HG03571 (cell line): ENCODE measurements around the gene ABCA13.

Experiments
- ATAC-seq: cut with Tn5 transposase; IDR thresholded peaks from one replicate; pipeline ENCODE4 v1.9.1; 2021; ENCODE audit not compliant: unreplicated experiment

ABCA13 gene

DNA sequence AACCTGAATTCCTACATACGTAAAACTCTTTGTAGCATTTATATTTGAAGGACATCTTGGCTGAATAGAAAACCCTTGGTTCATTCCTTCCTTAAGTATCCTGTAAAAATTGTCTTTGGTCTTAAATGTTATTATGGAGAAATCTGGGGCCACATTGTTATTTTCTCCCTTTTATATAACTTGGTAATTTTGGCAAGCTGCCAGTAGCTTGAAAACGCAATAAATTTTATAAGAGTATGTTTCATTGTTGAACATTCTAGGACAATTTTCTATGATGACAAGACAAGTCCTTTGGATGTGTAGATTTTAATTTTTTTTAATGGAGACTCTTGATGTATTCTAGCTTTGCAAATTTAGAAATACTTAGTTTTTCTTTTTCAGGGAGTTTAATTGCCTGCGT is 191.9 kb downstream of the ABCA13 start:
- ATAC-seq: no peak

GRCh38 chr7:48365010-48365409 is 193.8 kb downstream of the ABCA13 start:
- ATAC-seq: no peak

- ATAC-seq: no peak
Measured at GRCh38 chr7:48366096-48366495, 194.8 kb downstream of the ABCA13 start.

DNA sequence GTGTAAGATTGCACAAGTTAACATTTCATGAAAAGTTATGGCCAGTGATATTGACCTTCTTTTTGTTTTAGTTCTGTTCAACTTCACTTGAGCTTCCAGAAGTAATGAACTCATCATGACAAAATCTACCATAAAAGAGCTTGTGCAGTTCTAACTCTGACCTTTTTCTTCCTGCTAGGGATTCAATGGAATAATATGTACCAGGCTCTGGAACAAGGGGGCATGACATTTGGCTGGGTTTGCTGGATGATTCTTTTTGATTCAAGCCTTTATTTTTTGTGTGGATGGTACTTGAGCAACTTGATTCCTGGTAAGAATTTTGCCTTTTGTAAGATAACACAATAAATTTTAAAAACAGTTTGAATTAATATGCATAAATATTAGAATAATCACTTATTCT is 205.0 kb downstream of the ABCA13 start:
- ATAC-seq: no peak

- ATAC-seq: no peak
Measured at GRCh38 chr7:48380921-48381320, 209.7 kb downstream of the ABCA13 start.

GRCh38 chr7:48381571-48381970 is 210.3 kb downstream of the ABCA13 start:
- ATAC-seq: no peak

- ATAC-seq: no peak
Measured at GRCh38 chr7:48384180-48384752, 213.0 kb downstream of the ABCA13 start.

GRCh38 chr7:48387932-48388331 is 216.7 kb downstream of the ABCA13 start:
- no peak for ATAC-seq

- ATAC-seq: no peak
Measured at GRCh38 chr7:48388911-48389310, 217.7 kb downstream of the ABCA13 start.

- ATAC-seq: no peak
Measured at GRCh38 chr7:48389977-48390376, 218.7 kb downstream of the ABCA13 start.

DNA sequence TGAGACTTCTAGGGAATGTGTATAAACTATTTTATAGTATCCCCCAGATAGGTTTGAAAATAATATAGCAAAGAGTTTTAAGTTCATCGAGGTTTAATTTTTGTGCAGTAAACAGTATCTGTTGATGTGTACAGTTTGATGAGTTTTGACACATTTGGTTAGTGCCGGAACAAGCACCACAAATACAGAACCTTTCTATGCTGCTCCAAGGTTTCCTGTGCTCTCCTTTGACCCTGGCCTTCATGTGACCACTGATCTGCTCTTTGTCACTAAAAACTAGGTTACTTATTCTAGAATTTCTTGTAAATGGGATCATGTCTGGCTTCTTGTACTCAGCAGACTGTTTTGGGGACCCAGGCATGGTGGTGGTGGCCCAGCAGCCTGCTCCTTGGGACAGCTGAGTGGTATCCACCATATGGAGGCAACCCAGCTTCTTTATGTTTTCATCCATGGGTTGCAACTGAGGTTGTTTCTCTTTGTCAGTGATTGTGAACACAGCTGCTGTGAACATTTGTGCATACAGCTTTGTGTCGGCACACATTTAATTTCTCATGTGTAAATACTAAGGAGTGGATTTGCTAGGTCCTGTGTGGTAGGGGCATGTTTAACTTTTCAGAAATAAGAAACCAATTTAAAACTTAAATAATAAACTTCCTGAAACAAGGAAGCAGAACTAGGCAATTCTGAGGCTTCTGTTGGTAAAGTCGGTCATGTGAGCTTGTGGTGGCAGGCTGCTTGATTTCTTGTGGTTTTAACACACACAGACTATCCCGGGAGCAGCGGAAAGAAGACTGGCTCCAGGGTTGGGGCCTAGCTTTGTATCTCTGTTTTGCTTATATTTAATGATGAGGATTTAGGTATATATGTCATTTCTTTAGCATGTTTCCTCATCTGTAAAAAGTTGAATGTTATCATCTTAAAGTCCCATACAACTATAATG is 219.4 kb downstream of the ABCA13 start:
- ATAC-seq: no peak

GRCh38 chr7:48398191-48398590 is 226.9 kb downstream of the ABCA13 start:
- no peak for ATAC-seq

DNA sequence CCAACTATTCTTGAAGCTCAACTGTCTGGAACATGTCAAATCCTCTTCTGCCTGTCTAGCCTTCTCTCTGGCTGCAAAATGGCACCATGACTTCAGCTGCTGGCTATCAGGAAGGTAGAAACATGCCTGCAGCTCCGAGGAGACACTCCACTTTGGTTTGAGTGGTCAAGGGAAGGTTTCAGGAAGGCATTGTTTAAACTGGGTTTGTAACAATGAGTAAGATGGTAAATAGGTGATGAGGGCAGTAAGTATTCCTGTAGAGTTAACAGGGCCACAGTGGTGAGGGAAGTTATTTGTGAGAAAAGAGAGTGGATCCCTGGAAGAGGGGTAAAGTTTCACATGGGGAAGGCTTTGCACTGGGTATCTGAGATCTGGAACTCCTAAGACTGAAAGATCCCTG is 231.5 kb downstream of the ABCA13 start:
- no peak for ATAC-seq

- no peak for ATAC-seq
Measured at GRCh38 chr7:48408731-48409130, 237.5 kb downstream of the ABCA13 start.

GRCh38 chr7:48411619-48412018 is 240.4 kb downstream of the ABCA13 start:
- no peak for ATAC-seq

GRCh38 chr7:48414011-48414732 is 242.9 kb downstream of the ABCA13 start:
- no peak for ATAC-seq

- no peak for ATAC-seq
Measured at GRCh38 chr7:48416327-48416908, 245.2 kb downstream of the ABCA13 start.

DNA sequence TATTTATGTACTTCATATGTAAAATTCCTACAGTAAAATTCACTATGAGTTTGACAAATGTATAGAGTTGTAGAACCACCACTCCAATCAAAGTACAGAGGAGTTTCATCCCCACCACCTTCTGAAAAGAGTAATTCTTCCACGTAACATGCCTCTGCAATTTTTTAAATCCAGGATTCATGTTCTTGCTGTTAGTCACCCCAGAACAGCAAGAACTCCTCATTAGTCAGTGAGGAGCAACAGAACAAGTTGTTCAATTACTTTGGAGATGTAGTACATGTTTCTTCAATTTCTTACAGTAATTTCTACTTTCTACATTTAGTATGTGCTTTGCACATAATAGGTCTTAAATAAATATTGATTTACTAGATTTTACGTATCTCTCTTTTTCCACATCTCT is 248.1 kb downstream of the ABCA13 start:
- ATAC-seq: no peak

GRCh38 chr7:48420206-48420605 is 248.9 kb downstream of the ABCA13 start:
- no peak for ATAC-seq

GRCh38 chr7:48421357-48421756 is 250.1 kb downstream of the ABCA13 start:
- ATAC-seq: no peak

GRCh38 chr7:48424731-48425130 is 253.5 kb downstream of the ABCA13 start:
- ATAC-seq: no peak
